Heart left ventricle (tissue), 13 donors: ENCODE data around the gene STX8.

ENCODE experiments used
- CTCF ChIP-seq, 12 donors: fragments of 200-600 bp; sonication (generic) in 4 of 12; IDR thresholded peaks; one replicate each; pipeline versions ENCODE4 v1.5.0 to v1.8.0; 2018 to 2022; ENCODE audit warnings: antibody characterized with exemption in 12 of 12, mild to moderate bottlenecking in 5 of 12
- POLR2A ChIP-seq, 2 donors: fragments of 450-650 bp; IDR thresholded peaks; one replicate each; pipeline ENCODE4 v1.6.1; 2017; ENCODE audit warnings: antibody characterized with exemption in 2 of 2, mild to moderate bottlenecking in 2 of 2, moderate library complexity in 2 of 2
- donor health status: ischemic (EF 13 %, LVEDD 7.1; RV severe dilation, severe dysfunction).
- donor health status: DM: no; HTN: yes; CAD: no.
- donor health status: DM: no; HTN: no; CAD: no.
- donor health status: ischemic (EF 25% LVEDD 6.9; RV normal size, moderate dysfunction).
- donor health status: ischemic (EF 25% LVEDD 5.7; RV mildly dilated, moderate dysfunction).
- donor health status: ischemic (EF 35%, LVEDD 5.7; RV mildly dilated, moderate dysfunction).
- donor health status: nonischemic (EF 11% LVEDD 7.7; RV severe dilation, severe dysfunction).
- donor health status: DM: yes; HTN: yes; CAD: no.
- donor health status: PGD.
- donor health status: ischemic (EF 29% LVEDD 5.4; RV normal size, mild dysfunction).
- donor health status: nonischemic (EF 23%, LVEDD 6.1; RV moderate dilation, normal function).

- TF ChIP-seq CTCF (IDR thresholded peaks at IDR 0.05) (no peak), POLR2A (IDR thresholded peaks at IDR 0.05) (no peak)
These were observed 165.3 kb downstream of the STX8 start for GRCh38 chr17:9410301-9410700.
